NCI-H2196 (cell line): ENCODE measurements around the gene CD72.
"Not testable (repeated sequence)": the region's sequence is repeated elsewhere in the genome, so short reads cannot be mapped to it uniquely, and the experiment has no call there.

Experiments
- DNase-seq: peaks from one replicate; lab custom pipeline; 2025; ENCODE audit not compliant: unreplicated experiment; lab: John Stamatoyannopoulos, UW

Gene CD72

DNA sequence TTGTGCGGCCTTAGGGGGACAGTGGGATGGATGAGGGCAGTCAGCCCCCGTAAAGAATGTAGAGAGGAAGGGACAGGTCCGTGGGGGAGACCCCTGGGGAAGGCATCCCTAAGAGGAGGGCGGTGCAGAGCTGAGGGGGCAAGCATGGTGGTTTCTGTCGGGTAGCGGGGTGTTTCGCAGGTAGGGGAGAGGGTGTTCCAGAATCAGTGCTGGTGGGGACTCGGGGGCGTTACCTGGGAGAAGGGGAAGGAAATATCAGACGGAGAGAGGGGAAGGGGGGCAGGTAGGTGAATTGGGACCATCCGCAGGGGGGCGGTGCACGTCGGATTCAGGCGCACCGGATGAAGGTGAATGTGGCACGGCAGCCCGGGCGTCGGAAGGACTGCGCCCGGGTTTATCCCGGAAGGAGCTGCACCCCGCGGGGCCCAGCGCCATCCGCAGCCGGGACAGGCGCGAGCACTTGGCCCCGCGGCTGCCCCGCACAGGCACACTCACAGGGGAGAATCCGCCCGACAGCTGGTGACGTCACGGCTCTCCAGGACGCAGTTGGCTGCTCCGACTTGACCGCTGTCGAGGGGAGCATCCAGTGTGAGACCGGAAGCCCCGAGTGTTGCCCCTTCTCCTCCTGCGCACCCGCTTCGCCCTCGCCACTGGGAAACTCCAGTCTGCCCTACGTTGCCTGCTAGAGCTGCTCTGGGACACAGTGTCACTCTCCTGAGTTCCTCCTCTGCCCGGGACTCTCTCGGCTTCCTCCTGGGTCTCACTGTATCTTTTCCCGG lies 1.3 kb downstream of the CD72 start:
- DNase-seq, result no peak

DNA sequence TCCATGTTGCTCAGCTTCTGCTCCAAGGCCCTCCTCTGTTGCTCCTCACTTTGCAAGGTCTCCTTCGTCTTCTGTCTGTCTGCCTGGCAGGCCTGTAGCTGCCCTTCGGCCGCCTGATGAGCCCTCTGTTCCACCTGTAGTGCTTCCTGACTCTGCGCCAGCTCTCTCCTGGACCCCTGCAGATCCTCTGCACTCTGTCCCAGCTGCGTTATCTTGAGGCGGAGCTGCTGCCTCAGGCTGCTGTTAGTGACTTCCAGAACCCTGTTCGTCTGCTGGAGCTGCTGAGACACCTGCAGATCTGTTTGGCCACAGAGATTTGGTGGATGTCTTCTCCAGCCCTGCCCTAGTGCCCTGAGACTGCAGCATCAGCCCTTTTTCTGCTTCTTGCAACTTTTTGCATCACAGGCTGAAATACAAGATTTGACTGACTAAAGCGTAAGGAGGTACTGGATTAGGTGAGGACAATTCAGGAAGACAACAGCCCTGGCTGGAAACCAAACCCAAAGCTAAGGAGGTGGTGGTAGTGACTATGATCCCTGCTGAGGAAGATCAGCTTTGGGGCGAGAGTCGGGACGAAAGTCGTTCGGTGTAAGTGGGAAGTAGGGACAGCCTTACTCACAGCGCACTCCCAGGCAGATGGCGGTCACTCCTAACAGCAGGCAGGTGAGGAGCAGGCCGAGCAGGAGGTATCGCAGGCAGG lies 2.1 kb downstream of the CD72 start:
- no peak for DNase-seq

DNA sequence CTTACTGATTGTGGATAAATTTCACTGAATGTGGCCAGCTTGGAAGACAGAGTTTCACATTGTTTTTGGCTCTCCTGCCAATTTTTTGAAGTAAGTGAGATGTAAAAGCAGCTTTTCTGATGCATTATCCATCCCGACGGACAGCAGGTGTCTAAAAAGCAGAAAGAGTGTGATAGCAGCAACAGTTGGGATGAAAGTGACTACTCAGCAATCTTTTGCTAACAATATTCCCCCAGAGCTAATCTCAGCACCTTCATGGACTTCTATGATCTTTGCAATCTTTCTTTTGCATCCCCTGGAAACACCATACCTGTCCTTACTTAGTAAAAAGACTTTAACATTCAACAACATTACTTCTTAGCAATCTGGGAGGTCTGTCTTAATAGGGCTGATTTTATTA lies 5.4 kb downstream of the CD72 start:
- no peak for DNase-seq

DNA sequence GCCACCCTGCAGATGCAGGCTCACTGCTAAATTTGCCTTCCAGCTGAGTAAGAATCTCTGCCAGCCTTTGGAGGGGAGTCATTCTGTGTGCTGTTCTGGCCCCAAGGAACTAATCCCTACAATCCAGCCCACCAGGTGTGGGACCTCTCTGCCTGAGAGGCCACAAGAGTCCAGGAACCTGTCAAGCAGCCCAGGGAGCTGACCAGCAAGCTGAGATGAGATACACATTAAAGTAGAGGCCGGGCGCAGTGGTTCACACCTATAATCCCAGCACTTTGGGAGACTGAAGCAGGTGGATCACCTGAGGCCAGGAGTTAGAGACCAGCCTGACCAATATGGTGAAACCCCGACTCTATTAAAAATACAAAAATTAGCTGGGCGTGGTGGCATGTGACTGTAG lies 6.1 kb downstream of the CD72 start:
- not testable (repeated sequence) for DNase-seq

DNA sequence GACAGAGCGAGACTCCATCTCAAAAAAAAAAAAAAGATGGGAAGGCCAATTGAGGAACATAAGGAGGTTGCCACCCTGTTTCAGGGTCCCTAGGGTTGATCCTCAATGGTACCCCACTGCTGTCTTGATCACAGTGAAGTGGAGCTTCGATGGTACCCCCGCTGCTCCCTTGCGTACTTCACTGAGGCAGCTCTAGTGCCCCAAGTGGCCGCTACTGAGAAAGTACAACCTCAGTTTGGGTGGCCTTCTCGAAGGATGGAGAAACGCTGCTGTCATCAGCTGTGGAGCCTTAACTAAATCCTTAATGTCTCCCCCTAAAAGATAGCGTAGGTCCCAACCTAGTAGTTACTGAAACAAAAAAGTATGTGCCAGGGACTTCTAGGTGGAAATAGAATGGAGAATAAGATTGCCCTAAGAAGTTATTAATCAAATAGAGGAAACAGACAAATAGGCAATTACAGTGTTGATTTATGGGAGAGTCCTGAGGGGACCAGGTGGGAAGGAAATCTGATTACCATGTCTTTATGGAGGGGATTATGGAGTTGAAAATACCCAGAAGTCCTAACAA lies 6.9 kb downstream of the CD72 start:
- DNase-seq, result no peak

DNA sequence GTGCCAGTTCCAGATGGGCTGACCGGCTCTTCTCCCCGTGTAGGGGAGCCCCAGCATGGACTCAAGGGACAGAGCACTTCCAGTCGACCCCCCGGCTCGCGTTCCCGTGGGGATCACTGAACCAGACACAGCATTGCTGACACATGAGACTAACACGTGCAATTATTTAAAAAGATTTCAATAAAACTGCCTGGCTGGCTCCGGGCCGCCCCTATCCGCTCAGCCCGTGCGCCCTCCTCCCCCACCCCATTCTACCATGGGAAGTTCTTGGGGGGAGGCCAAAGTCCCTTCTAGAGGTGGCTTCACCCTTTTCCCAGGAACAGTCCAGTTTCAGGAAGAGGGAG lies 8.4 kb downstream of the CD72 start:
- DNase-seq, result no peak

DNA sequence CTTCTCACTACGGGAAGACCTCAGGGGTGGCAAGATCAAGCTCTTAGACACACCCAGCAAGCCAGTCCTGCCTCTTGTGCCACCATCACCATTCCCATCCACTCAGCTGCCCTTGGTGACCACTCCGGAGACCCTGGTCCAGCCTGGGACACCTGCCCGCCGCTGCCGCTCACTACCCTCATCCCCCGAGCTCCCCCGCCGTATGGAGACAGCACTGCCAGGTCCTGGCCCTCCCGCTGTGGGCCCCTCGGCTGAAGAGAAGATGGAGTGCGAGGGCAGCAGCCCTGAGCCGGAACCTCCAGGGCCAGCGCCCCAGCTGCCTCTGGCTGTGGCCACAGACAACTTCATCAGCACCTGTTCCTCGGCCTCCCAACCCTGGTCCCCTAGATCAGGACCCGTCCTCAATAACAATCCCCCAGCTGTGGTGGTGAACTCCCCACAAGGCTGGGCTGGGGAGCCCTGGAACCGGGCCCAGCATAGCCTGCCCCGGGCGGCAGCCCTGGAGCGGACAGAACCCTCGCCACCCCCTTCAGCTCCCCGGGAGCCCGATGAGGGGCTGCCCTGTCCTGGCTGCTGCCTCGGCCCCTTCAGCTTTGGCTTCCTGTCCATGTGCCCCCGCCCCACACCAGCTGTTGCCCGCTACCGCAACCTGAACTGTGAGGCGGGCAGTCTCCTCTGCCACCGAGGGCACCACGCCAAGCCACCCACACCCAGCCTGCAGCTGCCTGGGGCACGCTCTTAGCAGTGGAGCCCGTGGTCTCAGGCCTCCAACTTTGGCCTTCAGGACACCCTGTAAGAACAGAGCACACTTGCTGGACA lies 9.0 kb downstream of the CD72 start:
- DNase-seq, result no peak

DNA sequence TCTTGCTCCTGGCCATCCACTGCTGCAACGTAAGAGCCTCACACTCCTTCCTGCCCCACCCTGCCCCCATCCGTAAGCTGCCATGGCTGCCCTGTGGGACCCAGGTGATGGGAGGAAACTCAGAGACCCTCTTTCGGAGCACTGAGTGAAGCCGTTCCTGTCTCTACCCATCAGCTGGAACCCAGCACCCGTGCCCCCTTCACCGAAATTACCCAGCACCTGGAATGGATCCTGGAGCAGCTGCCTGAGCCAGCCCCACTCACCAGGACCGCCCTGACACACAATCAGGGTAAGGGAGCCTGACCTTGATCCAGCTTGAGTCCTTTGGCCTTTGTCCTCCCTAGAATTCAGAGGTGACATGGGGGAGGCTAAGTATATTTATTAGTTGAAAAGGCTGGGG lies 10.0 kb downstream of the CD72 start:
- no peak for DNase-seq

DNA sequence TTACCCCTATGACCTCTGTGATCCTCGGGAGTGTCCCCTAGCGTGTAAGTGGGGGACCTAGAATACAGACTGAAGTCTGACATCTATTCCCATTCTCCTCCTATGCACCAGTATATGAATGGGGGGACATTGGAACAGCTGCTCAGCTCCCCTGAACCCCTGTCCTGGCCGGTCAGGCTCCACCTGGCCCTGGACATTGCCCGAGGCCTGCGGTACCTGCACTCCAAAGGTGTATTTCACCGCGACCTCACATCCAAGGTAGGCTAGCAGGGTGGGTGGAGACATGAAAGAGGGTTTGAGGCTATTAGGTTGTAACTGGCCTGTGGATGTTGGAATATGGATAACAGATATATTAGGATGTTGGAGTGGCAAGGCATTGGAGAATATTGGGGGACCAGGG lies 11.5 kb downstream of the CD72 start:
- no peak for DNase-seq

DNA sequence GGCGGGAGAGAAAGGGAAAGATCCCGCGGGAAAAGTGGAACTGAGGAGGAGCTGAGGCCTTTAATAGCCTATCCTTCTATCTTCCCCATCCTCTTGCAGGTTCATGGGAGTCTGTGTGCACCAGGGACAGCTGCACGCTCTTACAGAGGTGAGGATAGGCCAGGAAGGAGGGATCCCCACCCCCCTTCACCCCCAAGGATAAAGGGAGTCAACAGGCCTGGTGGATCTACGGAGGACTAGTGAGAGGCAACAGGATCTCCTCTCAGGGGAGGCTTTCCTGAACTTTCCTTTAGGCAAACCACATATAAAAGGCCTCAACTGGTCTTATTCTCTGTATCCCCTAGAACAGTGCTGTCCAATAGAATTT lies 12.1 kb downstream of the CD72 start:
- DNase-seq, result no peak

DNA sequence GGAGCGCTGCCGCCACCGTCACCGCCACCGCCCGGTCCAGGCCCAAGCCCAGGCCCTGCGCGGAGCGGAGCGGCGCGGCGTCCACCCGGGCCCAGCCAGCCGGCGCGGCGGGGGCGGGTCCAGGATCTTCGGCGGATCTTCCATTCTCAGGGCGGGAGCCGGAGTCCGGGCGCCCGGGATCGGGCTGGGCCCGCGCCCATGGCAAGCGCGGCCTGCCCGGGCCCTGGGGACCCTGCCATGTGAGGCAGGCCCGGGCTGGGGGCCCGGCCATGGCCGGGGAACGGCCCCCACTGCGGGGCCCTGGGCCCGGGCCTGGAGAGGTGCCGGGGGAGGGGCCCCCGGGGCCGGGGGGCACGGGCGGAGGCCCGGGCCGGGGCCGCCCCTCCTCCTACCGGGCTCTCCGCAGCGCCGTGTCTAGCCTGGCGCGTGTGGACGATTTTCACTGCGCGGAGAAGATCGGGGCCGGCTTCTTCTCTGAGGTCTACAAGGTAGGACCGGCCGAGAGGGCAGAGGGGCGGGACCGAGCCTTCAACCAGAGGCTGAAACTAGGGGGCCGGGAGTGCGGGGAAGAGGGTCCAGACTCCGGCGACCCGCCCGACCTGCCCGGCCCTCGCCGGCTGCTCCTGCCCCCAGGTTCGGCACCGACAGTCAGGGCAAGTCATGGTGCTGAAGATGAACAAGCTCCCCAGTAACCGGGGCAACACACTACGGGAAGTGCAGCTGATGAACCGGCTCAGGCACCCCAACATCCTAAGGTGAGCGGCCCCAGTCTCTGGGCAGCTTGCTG lies 12.7 kb downstream of the CD72 start:
- DNase-seq, result no peak

DNA sequence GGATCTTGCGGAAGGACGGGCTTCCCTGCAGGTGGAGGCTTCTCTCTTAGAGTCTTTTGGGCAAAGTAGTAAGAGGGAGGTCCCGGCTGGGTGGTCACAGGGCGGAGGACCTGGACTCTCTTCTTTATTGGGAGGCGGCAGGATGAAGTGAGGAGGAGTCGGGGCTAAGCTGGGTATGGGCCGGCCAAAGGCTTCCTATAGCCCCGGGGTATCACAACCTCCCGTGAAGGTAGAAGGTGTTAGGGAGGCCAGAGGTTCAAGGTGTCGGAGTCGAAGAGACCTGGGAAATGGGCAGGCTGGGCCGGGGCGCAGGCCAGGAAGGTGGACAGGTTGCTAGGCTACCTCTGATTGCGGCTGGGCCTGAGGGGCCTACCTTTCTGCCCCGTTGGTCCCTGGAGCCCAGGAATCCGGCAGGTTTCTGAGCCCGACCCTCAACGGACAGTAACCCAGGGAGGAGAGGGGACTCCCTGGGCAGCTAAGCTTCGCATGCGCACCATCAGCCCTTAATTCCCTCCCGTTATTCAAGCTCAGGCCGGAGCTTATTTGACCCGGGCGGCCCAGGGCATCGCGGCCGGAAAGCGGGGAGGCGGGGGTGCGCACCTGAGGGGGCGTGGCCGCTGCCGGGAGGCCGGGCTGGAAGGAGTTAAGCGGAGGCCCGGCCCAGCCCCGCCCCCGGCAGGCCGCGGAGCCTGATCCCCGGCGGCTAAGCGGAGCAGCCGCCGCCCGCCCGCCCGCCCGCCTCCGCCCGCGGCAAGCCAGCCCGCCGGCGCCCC lies 13.4 kb downstream of the CD72 start, which contains the start of gene TESK1:
TESK1 (plus strand) TSS at position 685 of the 773 bp plus-strand sequence. CDS start 358 bp downstream, outside the sequence.
- DNase-seq, result peak; percentile 87

DNA sequence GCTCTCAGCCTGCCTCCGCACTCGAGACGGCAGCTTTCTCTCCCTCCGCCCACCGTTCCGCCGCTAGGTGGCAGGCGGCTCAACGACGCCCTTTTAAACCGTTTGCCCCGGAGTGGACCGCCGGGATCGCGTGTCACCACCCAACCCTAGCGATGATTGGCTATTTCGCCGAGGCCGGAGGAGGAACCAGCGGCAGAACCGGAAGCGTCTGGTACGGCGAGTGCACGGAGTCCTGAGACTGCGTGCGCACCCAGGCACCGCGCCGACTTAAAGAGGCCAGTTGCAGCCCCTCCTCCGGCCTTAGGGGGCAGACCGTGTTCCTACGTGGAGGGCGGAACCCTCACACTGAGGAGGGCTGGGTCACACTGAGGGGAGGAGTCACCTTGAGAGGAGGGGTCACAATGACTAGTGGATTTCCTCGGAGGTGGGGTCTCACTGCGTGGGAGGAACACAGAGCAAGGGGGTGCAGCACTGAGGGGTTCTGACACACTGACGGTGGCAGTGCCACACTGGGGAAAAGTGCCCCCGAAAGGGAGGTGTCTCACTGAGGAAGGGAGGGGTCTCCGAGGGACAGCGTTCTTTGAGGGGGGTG lies 14.1 kb downstream of the CD72 start:
- DNase-seq, result peak; percentile 99

DNA sequence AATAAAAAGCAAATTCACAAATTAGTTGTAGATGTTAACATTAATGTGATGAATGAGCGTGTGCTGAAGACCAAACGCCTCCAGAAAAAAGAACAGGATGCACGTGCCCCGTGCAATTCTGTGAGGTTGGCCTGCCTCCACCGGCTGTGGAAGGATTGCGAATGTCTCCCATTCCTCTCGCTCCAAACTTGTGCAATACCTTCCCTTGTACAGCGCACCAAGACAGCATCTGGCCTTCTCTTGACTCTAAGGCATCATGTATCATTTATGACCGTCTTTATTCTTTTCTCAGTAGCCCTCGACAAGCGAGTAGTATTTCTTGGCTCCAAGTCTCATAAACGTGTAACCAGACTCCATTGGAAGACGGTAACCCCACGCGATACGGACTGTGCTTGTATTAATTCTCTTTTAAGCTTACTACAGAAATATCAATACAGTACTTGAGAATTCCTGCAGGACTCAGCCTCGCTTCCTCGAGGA lies 14.7 kb downstream of the CD72 start:
- DNase-seq, result peak; percentile 61

DNA sequence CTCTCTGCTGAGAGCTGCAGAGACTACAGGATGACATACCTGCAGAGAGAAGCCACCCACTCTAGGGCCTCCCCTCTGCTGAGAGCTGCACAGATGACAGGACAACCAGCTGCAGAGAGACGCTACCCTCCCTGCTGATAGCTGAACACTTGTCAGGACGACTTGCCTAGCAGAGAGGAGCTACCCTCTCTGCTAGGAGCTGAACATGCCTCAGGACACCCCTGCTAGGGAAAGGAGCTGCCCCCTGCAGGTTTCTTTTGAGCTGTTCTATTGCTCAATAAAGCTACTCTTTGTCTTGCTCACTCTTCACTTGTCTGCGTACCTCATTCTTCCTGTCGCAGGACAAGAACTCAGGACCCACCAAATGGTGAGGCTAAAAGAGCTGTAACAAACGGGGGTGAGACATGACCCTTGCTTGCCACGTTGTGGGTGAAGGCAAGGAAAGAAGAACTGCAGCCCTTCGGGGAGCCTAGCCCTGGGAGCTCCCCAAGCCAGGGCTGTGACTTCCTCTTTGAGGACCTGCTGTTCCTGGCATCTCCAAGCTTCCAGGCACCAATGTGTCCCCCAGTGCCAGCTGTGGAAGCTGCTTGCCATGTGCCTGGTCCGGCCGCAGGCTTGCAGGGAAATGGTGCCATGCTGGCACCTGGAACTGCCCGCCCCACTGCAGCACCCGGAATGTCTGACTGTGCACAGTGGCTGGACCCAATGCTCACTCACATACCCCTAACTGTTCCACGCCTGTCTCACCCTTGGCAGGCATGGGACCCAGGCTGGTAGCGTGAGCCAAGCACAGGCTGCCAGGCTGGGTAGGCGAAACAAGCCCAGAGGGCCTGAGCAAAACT lies 18.2 kb downstream of the CD72 start:
- no peak for DNase-seq

DNA sequence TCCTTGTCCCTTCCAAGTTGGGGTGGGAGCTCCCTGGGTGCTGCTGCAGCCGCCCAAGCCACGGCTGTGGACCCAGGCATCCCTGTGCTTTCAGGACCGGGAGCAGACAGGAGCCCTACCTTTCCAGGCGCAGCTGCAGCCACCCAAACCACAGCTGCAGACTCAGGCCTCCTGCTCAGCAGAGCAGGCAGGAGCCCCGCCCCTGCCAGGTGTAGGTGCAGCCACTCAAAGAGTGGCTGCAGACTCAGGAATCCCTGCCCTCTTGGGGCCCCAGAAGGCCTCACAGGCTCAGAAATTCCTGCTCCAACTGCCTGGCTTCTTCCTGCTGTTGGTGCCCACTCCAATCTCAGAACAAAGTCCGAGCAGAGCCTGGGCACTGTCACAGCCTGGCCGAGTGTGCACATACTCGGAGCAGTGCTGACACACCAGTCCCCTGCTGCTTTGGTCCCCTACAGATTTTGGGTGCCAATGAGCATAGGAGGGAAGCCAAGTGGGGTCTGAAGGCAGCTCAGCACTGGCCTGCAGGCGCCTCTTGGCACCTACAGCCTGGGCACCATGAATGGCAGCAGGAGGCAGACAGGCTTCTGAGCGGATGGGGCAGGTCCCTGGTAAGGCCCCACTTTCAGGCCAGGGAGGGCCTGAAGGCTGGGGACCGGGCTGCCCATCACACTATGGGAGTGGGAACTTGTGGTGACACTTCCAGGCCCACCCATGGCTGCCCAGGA lies 19.2 kb downstream of the CD72 start:
- no peak for DNase-seq

DNA sequence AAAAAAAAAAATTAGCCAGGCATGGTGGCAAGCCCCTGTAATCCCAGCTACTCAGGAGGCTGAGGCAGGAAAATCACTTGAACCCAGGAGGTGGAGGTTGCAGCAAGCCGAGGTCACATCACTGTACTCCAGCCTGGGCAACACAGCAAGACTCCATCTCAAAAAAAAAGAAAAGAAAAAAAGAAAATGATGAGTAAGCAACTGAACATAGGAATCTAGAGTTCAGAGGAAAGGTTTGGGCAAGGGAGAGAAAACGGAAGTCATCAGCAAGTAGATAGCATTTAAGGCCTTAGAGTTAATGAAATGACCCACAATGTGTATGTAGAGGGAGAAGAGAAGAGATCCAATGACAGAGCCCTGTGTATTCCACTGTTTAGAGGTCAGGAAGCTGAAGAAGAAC lies 21.3 kb downstream of the CD72 start:
- DNase-seq, result not testable (repeated sequence)

DNA sequence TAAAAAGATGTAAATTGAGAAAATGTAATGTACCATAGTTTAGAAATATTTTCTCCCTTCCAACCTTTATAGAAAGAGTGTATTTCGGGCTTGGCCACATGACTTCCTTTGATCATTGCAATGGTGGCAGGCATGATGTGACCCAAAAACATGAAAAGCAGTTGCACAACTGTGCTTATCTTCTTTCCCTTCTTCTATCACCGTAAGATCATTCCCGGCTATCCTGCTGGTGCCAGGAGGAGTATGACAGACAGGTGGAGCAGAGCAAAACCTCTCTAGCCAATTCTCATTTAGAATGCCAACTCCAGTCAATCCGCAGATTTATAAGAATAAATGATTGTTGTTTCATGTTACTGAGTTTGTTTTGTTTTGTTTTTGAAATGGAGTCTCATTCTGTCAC lies 23.7 kb downstream of the CD72 start:
- DNase-seq, result no peak
